ENCODE results near the gene ADGRA1.

The ADGRA1 gene

DNA sequence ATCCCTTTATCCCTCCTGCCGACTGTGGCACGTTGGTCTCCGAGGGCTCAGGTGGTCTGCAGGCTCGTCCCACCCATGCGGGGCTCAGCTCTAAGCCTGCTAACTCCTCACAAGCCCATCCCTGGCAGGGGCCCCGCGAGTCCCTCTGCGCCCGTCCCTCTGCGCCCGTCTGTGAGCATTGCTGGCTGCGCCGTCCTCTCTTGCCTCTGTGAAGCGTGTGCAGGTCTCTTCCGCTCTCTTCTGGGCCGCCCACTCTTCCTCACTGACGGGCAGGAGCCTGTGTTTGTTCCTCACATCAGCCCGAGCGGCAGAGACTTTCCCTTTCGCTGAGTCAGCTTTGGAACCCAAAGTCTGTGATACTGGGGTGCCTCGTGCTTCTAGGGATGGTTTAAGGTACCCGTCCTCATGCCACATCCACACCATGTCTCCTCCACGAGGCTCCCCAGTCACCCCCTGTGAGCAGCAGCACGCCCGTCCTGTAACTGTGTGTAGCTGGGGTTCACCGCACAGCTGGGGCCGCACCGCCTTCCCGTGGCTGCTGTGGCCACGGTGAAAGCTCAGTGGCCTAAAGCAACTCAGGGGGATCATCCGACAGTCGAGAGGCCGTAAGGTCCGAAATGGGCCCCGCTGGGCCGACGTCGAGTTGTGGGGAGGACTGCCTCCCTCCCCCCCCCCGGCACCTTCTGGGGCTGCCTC, 35.5 kb downstream of the ADGRA1 start:
- Histone ChIP-seq H3K27ac (ENCODE audit: low read depth, low read length, severe bottlenecking) (no peak overlapping the region), H3K36me3 (ENCODE audit: control insufficient read depth, insufficient read depth, low read length) (no peaks in the 10 kb centered on the region), H3K4me1 (ENCODE audit: control insufficient read depth, insufficient read depth, low read length, poor library complexity, severe bottlenecking) (no peaks in the 10 kb centered on the region), H3K9me3 (ENCODE audit: control insufficient read depth, low read length) (peaks cover 14% of the 10 kb centered on the region), H3K4me3 (ENCODE audit: extremely low read depth, insufficient read depth, low read length, poor library complexity, severe bottlenecking) (no peak overlapping the region)
- WGBS, 2 experiments (ENCODE audit: insufficient coverage in 2 of 2), result 92 to 93% methylated on average over 34 to 35 of the region's 39 CpGs

DNA sequence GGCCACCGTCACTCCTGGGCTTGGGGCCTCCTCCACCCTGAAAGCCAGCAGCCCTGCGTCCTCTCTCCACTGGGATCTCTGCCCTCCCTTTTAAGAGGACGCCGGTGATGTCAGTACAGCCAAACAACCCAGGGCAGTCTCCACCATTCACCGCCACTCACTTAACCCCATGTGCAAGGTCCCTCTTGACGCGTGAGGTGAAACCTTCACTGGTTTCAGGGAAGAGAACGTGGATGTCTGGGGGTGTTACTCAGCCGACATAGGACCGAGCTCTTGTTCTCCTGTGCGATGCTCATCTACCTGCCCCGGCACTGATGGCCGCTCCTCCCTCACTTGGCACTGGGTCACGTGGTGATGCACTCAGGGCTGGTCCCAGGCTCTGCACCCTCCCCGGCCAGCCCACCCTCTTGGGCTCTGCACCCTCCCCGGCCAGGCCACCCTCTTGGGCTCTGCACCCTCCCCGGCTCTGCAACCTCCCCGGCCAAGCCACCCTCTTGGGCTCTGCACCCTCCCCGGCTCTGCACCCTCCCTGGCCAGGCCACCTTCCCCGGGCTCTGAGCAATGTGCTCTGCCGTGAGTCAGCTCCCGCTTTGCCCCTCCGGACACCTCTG, 36.1 kb downstream of the ADGRA1 start:
- peaks cover 8% of the 10 kb centered on the region for H3K9me3 ChIP-seq (ENCODE audit: control insufficient read depth, low read length)
- WGBS, 2 experiments (ENCODE audit: insufficient coverage in 2 of 2), result 91 to 92% methylated on average over 14 to 19 of the region's 23 CpGs
- no peak overlapping the region for H3K27ac ChIP-seq (ENCODE audit: low read depth, low read length, severe bottlenecking)
- H3K4me1 ChIP-seq (ENCODE audit: control insufficient read depth, insufficient read depth, low read length, poor library complexity, severe bottlenecking), result no peaks in the 10 kb centered on the region
- H3K4me3 ChIP-seq (ENCODE audit: extremely low read depth, insufficient read depth, low read length, poor library complexity, severe bottlenecking), result no peak overlapping the region
- H3K36me3 ChIP-seq (ENCODE audit: control insufficient read depth, insufficient read depth, low read length), result no peaks in the 10 kb centered on the region

DNA sequence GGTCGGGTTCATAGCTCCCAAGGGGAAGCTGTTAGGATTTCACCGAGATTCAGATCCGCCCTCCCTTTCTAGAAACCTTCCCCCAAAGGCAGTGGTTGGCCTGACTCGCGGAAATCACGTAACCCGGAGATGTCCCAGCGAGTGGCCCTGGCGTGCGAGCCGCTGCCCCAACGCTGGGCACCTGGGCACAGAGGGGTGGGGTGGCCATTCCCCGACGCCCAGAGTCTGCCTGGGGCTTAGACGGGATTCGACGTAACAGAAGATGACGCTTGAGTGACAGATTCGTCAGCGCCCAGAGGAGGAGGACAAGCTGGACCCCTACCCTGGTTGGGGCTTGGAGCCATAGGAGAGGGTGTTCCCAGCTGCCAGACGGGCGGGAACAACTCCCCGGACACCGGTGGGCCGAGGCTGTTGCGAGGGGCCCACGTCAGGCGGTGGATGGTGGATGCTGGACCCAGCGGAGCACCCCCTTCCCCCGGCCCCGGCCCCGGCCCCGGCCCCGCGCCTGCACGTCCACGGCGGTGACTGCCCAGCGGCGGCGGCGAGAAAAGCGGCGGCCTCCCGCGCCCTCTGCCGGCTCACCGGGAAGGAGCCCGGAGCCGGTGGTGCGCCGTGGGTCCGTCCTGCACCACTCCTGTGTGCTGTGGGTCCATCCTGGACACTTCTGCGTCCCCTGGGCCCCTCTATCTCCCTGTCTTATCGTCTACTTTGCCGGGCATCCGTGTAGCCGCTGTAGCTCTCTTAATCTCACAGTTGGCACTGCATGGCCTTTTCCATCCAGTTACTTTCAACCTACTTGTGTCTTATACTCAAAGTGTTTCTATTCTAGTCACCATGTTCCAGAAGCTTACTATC, 36.9 kb downstream of the ADGRA1 start:
- 44 to 52% methylated on average over 33 to 56 of the region's 58 CpGs for WGBS, 2 experiments (ENCODE audit: insufficient coverage in 2 of 2)
- peaks cover 4% of the 10 kb centered on the region for H3K9me3 ChIP-seq (ENCODE audit: control insufficient read depth, low read length)
- H3K36me3 ChIP-seq (ENCODE audit: control insufficient read depth, insufficient read depth, low read length), result no peaks in the 10 kb centered on the region
- no peak overlapping the region for H3K4me3 ChIP-seq (ENCODE audit: extremely low read depth, insufficient read depth, low read length, poor library complexity, severe bottlenecking)
- H3K27ac ChIP-seq (ENCODE audit: low read depth, low read length, severe bottlenecking), result no peak overlapping the region
- H3K4me1 ChIP-seq (ENCODE audit: control insufficient read depth, insufficient read depth, low read length, poor library complexity, severe bottlenecking), result no peaks in the 10 kb centered on the region

DNA sequence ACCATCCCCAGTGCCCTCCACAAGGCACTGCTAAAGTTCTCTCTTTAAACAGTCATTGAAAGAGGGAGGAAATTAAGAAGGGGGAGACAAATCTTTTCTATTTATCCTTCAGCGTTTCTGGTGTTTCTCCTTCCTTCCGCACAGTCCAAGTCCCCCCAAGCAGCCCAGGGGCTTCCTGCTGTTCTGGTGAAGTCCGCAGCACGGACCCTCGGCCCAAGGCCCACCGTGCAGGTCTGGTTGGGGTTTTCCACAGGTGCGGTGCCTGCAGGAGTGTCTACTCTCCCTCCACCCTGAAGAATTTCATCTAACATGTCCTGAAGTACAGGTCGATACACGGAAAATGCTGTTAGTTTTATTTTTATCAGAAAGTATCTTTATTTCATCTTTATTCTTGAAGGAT, 38.2 kb downstream of the ADGRA1 start:
- H3K4me3 ChIP-seq (ENCODE audit: extremely low read depth, insufficient read depth, low read length, poor library complexity, severe bottlenecking), result no peak overlapping the region
- no peaks in the 10 kb centered on the region for H3K36me3 ChIP-seq (ENCODE audit: control insufficient read depth, insufficient read depth, low read length)
- H3K9me3 ChIP-seq (ENCODE audit: control insufficient read depth, low read length), result no peaks in the 10 kb centered on the region
- no peak overlapping the region for H3K27ac ChIP-seq (ENCODE audit: low read depth, low read length, severe bottlenecking)
- no peaks in the 10 kb centered on the region for H3K4me1 ChIP-seq (ENCODE audit: control insufficient read depth, insufficient read depth, low read length, poor library complexity, severe bottlenecking)
- 85 to 95% methylated on average over 7 of the region's 9 CpGs for WGBS, 2 experiments (ENCODE audit: insufficient coverage in 2 of 2)

DNA sequence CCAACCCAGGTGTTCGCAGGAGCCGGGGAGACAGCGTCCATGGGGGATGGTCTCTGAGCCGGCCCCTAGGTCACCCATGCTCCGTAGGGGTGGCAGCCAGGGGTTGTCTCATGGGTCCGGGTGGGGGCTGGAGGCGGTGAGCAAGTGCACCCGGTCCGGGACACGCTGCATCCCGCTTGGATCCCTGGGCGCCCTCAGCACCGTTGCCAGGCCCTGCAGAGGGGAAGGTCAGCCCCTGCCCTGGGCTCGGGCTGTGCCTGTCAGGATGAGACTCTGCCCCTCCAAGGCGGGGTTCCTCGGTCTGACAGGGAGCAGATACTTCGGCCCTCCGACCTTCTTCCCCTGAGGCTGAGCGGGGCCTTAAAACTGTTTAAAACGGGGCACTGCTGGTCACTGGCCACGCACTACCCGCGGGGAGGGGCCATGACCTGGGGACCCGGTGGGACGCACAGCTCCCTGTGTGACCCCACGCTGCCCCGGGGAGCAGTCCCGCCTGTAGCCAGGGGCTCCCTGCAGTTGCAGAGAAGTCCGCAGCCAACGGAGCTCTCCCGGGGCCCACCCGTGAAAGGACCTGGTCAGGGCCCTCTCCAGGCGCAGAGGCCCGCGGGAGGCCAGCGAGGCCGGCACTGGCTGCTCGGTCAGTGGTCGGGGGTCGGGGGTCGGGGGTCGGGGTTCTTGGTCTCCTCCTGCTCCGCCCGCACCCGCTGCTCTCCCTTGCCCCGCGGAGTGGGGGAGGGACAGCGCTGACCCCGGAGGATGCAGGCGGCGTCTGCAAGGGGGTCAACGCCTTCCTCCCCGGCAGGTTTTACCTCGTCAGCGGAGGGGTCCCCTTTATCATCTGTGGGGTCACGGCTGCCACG, 38.9 kb downstream of the ADGRA1 start:
- H3K36me3 ChIP-seq (ENCODE audit: control insufficient read depth, insufficient read depth, low read length), result no peaks in the 10 kb centered on the region
- 94% methylated on average over 52 to 56 of the region's 57 CpGs for WGBS, 2 experiments (ENCODE audit: insufficient coverage in 2 of 2)
- H3K9me3 ChIP-seq (ENCODE audit: control insufficient read depth, low read length), result no peaks in the 10 kb centered on the region
- no peaks in the 10 kb centered on the region for H3K4me1 ChIP-seq (ENCODE audit: control insufficient read depth, insufficient read depth, low read length, poor library complexity, severe bottlenecking)
- H3K4me3 ChIP-seq (ENCODE audit: extremely low read depth, insufficient read depth, low read length, poor library complexity, severe bottlenecking), result no peak overlapping the region
- no peak overlapping the region for H3K27ac ChIP-seq (ENCODE audit: low read depth, low read length, severe bottlenecking)

DNA sequence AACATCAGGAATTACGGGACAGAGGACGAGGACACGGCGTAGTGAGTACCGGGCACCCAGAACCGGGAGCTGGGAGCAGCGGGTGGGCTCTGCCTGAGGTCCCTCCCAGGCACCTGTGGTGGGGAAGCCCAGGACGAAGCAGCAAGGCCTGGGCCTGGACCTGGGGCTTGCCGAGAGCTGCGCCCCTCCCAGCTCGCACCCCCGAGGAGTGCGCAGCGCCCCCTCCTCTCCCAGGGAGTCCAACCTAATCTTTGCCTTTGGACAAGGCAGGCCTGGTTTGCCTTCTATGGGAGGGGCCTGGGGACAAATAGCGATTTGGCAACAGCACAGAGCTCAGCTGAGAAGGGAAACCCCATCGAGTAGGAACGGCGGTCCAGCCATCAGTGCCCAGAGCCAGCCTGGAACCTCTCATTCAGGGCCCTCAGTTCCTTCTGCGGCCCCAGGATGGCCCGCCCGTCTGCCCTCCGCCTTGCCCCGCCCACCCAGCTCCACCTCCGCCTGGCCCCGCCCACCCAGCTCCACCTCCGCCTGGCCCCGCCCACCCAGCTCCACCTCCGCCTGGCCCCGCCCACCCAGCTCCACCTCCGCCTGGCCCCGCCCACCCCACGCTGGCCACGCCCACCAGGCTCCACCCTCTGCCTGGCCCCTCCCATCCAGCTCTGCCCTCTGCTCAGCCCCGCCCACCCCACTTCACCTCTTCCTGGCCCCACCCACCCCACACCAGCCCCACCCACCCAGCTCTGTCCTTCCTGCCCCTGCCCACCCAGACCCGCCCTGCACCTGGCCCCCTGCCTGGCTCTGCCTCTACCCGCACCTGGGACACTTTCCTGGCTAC, 39.8 kb downstream of the ADGRA1 start:
- H3K36me3 ChIP-seq (ENCODE audit: control insufficient read depth, insufficient read depth, low read length), result no peaks in the 10 kb centered on the region
- no peaks in the 10 kb centered on the region for H3K9me3 ChIP-seq (ENCODE audit: control insufficient read depth, low read length)
- no peak overlapping the region for H3K27ac ChIP-seq (ENCODE audit: low read depth, low read length, severe bottlenecking)
- H3K4me1 ChIP-seq (ENCODE audit: control insufficient read depth, insufficient read depth, low read length, poor library complexity, severe bottlenecking), result no peaks in the 10 kb centered on the region
- WGBS, 2 experiments (ENCODE audit: insufficient coverage in 2 of 2), result 88 to 93% methylated on average over 21 to 22 of the region's 36 CpGs
- H3K4me3 ChIP-seq (ENCODE audit: extremely low read depth, insufficient read depth, low read length, poor library complexity, severe bottlenecking), result no peak overlapping the region

DNA sequence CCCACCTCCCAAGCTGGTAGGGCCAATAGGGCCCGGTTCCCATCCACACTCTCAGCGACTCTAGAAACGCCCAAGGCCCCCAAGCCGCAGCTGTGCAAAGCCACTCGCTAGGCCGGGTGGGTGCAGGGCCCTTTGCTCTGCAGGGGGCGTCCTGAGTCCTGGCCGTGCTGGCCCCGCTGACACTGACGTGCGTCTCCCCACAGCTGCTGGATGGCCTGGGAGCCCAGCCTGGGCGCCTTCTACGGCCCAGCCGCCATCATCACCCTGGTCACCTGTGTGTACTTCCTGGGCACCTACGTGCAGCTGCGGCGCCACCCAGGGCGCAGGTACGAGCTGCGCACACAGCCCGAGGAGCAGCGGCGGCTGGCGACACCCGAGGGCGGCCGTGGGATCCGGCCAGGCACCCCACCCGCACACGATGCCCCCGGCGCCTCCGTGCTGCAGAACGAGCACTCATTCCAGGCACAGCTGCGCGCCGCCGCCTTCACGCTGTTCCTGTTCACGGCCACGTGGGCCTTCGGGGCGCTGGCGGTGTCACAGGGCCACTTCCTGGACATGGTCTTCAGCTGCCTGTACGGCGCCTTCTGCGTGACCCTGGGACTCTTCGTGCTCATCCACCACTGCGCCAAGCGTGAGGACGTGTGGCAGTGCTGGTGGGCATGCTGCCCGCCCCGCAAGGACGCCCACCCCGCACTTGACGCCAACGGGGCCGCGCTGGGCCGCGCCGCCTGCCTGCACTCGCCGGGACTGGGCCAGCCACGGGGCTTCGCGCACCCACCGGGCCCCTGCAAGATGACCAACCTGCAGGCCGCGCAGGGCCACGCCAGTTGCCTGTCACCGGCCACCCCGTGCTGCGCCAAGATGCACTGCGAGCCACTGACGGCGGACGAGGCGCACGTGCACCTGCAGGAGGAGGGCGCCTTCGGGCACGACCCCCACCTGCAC, 40.7 kb downstream of the ADGRA1 start:
- Histone ChIP-seq H3K27ac (ENCODE audit: low read depth, low read length, severe bottlenecking) (no peak overlapping the region), H3K4me3 (ENCODE audit: extremely low read depth, insufficient read depth, low read length, poor library complexity, severe bottlenecking) (no peak overlapping the region), H3K36me3 (ENCODE audit: control insufficient read depth, insufficient read depth, low read length) (no peaks in the 10 kb centered on the region), H3K4me1 (ENCODE audit: control insufficient read depth, insufficient read depth, low read length, poor library complexity, severe bottlenecking) (no peaks in the 10 kb centered on the region), H3K9me3 (ENCODE audit: control insufficient read depth, low read length) (no peaks in the 10 kb centered on the region)
- 95 to 96% methylated on average over 81 to 82 of the region's 83 CpGs for WGBS, 2 experiments (ENCODE audit: insufficient coverage in 2 of 2)

DNA sequence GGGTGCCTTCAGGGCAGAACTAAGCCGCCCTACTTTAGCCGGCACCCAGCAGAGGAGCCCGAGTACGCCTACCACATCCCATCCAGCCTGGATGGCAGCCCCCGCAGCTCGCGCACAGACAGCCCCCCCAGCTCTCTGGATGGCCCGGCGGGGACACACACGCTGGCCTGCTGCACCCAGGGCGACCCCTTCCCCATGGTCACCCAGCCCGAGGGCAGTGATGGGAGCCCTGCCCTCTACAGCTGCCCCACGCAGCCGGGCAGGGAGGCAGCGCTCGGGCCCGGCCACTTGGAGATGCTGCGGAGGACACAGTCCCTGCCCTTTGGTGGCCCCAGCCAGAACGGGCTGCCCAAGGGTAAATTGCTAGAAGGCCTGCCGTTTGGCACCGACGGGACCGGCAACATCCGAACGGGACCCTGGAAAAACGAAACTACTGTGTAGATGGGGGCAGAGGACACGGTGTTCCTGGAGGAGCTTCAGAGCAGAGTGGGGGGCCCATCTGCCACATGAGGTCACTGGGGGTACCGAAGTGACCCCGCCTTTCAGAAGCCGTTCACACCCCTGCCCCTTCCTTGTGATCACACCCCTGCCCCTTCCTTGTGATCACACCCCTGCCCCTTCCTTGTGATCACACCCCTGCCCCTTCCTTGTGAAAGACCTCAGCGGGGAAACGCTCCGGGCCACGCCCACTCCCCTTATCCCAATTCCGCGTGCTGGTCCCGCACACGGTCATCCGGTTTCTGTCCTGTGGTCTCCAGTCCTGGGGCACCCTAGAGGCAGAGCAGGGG, 41.5 kb downstream of the ADGRA1 start:
- Histone ChIP-seq H3K27ac (ENCODE audit: low read depth, low read length, severe bottlenecking) (no peak overlapping the region), H3K4me1 (ENCODE audit: control insufficient read depth, insufficient read depth, low read length, poor library complexity, severe bottlenecking) (no peaks in the 10 kb centered on the region), H3K9me3 (ENCODE audit: control insufficient read depth, low read length) (no peaks in the 10 kb centered on the region), H3K4me3 (ENCODE audit: extremely low read depth, insufficient read depth, low read length, poor library complexity, severe bottlenecking) (no peak overlapping the region), H3K36me3 (ENCODE audit: control insufficient read depth, insufficient read depth, low read length) (no peaks in the 10 kb centered on the region)
- 81 to 83% methylated on average over 27 to 36 of the region's 39 CpGs for WGBS, 2 experiments (ENCODE audit: insufficient coverage in 2 of 2)

All from mesodermal cell (in vitro differentiated cells).